Thyroid gland (tissue), 4 donors: Measurements from ENCODE around the gene NFIB. TPM values are rescaled to one million over a fixed set of nuclear protein-coding genes. Genes with fewer than 3 reads are reported as not detected.

Experiments used
- DNase-seq, 2 donors: peaks; one replicate each; pipeline ENCODE4 v3.0.0-alpha.2; 2019
- H3K27ac ChIP-seq, 3 donors: fragments of 200-600 bp; sonication (generic); 1 replicate in 2 of 3; 2 replicates in 1 of 3; pipeline ENCODE4 v1.5.1; 2016 to 2019; ENCODE audit warnings: mild to moderate bottlenecking in 1 of 3, moderate library complexity in 1 of 3
- H3K27me3 ChIP-seq: fragments of 200-600 bp; sonication (generic); one replicate; pipeline ENCODE4 v1.5.1; 2019
- H3K36me3 ChIP-seq, 2 donors: fragments of 200-600 bp; sonication (generic); one replicate each; pipeline ENCODE4 v1.5.1; 2016 to 2019
- H3K4me1 ChIP-seq, 2 donors: fragments of 200-600 bp; sonication (generic); one replicate each; pipeline ENCODE4 v1.5.1; 2017 to 2019
- H3K4me3 ChIP-seq, 3 donors: fragments of 200-600 bp; sonication (generic); replicated peaks in 1 of 3; 1 replicate in 2 of 3; 2 replicates in 1 of 3; pipeline ENCODE4 v1.5.1; 2016; ENCODE audit warnings: mild to moderate bottlenecking in 1 of 3
- H3K9me3 ChIP-seq: fragments of 200-600 bp; sonication (generic); one replicate; pipeline ENCODE4 v1.5.1; 2017
- POLR2A ChIP-seq, 2 donors: fragments of 450-650 bp; IDR thresholded peaks; one replicate each; pipeline ENCODE4 v1.6.1; 2017; ENCODE audit warnings: antibody characterized with exemption in 2 of 2, mild to moderate bottlenecking in 2 of 2, moderate library complexity in 1 of 2
- WGBS, 2 donors: methylation state at CpG; one replicate each; pipeline ENCODE4 v1.1.5; 2017; 5-methylcytosine and 5-hydroxymethylcytosine counted together
- intact Hi-C: fragments of 100-400 bp; cut with DNase I; formaldehyde crosslinking; loops from one replicate; pipeline ENCODE4 v1.15.1; 2023
- total RNA-seq, 4 donors: library from RNA; depleted of rRNA; stranded (reverse); fragments of >200 nt; gene quantifications; one replicate each; pipeline ENCODE4 v1.2.3, GENCODE V29; 2016
- TF ChIP-seq, protein P1 (sequence below), 6 experiments: fragments of 200-600 bp in 3 of 6; fragments of 450-650 bp in 3 of 6; sonication (generic) in 3 of 6; IDR thresholded peaks; one replicate each; pipeline ENCODE4 v1.5.1; 2016 to 2019; ENCODE audit warnings: antibody characterized with exemption in 6 of 6, mild to moderate bottlenecking in 2 of 6, inconsistent platforms in 1 of 6, moderate library complexity in 1 of 6

The NFIB gene
- total RNA-seq, 4 donors from 2014 or later: 57.9 to 144 (median 125) TPM

GRCh38 chr9:14156046-14156445 lies 157.9 kb downstream of the NFIB start:
- intact Hi-C loops: no loop called here
- Histone ChIP-seq H3K4me3 (no peak overlapping the region), H3K27me3 (no peaks in the 10 kb centered on the region), H3K27ac (no peak overlapping the region), H3K4me1 (peaks cover 0 to 9% of the 10 kb centered on the region in 2 donors), H3K9me3 (no peaks in the 10 kb centered on the region), H3K36me3 (no peaks in the 10 kb centered on the region)
- TF ChIP-seq POLR2A (IDR thresholded peaks at IDR 0.05): no peak
- TF ChIP-seq, protein P1, sequence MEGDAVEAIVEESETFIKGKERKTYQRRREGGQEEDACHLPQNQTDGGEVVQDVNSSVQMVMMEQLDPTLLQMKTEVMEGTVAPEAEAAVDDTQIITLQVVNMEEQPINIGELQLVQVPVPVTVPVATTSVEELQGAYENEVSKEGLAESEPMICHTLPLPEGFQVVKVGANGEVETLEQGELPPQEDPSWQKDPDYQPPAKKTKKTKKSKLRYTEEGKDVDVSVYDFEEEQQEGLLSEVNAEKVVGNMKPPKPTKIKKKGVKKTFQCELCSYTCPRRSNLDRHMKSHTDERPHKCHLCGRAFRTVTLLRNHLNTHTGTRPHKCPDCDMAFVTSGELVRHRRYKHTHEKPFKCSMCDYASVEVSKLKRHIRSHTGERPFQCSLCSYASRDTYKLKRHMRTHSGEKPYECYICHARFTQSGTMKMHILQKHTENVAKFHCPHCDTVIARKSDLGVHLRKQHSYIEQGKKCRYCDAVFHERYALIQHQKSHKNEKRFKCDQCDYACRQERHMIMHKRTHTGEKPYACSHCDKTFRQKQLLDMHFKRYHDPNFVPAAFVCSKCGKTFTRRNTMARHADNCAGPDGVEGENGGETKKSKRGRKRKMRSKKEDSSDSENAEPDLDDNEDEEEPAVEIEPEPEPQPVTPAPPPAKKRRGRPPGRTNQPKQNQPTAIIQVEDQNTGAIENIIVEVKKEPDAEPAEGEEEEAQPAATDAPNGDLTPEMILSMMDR (IDR thresholded peaks at IDR 0.05): no peak
- WGBS, 2 donors: 77 to 83% methylated on average over 6 of the region's 6 CpGs
- DNase-seq: no peak

- 26 to 59% methylated on average over 1 of the region's 1 CpG for WGBS, 2 donors
- Histone ChIP-seq H3K36me3 (no peaks in the 10 kb centered on the region), H3K27me3 (no peaks in the 10 kb centered on the region), H3K4me1 (peaks cover 0 to 9% of the 10 kb centered on the region in 2 donors), H3K4me3 (no peak overlapping the region), H3K27ac (no peak overlapping the region), H3K9me3 (no peaks in the 10 kb centered on the region)
- no peak for DNase-seq
- intact Hi-C loops: no loop called here
- no peak for TF ChIP-seq POLR2A (IDR thresholded peaks at IDR 0.05)
- TF ChIP-seq, protein P1 (IDR thresholded peaks at IDR 0.05): no peak
Measured at GRCh38 chr9:14155237-14155636, 158.7 kb downstream of the NFIB start.

- intact Hi-C loops: no loop called here
- H3K4me3 ChIP-seq: no peak overlapping the region
- no peaks in the 10 kb centered on the region for H3K9me3 ChIP-seq
- TF ChIP-seq, protein P1 (IDR thresholded peaks at IDR 0.05): no peak
- no peak for TF ChIP-seq POLR2A (IDR thresholded peaks at IDR 0.05)
- H3K27me3 ChIP-seq: no peaks in the 10 kb centered on the region
- DNase-seq: no peak
- H3K36me3 ChIP-seq: no peaks in the 10 kb centered on the region
- peaks cover 0 to 9% of the 10 kb centered on the region in 2 donors for H3K4me1 ChIP-seq
- 59 to 70% methylated on average over 3 of the region's 3 CpGs for WGBS, 2 donors
- H3K27ac ChIP-seq: no peak overlapping the region
Measured at GRCh38 chr9:14153310-14153720, 160.6 kb downstream of the NFIB start.

- peaks cover 0 to 9% of the 10 kb centered on the region in 2 donors for H3K4me1 ChIP-seq
- WGBS, 2 donors: 85 to 87% methylated on average over 3 of the region's 3 CpGs
- no peaks in the 10 kb centered on the region for H3K9me3 ChIP-seq
- H3K4me3 ChIP-seq: no peak overlapping the region
- H3K27ac ChIP-seq: no peak overlapping the region
- no peak for DNase-seq
- intact Hi-C loops: no loop called here
- TF ChIP-seq, protein P1 (IDR thresholded peaks at IDR 0.05): no peak
- no peak for TF ChIP-seq POLR2A (IDR thresholded peaks at IDR 0.05)
- H3K36me3 ChIP-seq: no peaks in the 10 kb centered on the region
- H3K27me3 ChIP-seq: no peaks in the 10 kb centered on the region
Measured at GRCh38 chr9:14151451-14151850, 162.5 kb downstream of the NFIB start.

DNA sequence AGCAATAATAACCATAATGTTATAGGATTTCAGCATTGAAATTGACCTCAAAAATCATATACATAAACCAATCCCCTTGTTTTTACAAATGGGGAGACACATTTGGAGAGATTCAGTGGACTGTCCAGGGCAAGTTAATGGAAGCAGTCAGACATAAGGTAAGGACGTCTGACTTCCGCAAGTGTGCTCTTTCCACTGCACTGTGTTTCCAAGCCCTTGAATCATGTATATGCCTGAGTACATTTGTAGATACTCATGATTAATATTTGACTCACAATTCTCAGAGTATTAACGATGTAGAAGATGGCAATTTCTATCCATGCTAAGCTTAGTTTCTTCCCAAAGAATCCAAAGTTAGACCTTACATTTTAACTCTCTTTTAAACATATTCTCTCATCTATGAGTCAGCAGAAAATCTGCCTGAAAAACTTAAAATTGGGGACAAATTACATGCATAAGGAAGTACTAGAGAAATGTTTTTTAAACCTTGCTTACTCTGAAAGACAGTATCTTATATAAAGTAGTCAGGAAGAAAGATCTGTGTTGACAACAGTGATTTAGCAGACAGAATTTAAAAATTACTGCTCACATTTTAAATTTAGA lies 165.3 kb downstream of the NFIB start:
- Histone ChIP-seq H3K27ac (no peak overlapping the region), H3K36me3 (no peaks in the 10 kb centered on the region), H3K4me1 (no peaks in the 10 kb centered on the region), H3K4me3 (no peak overlapping the region), H3K27me3 (no peaks in the 10 kb centered on the region), H3K9me3 (no peaks in the 10 kb centered on the region)
- intact Hi-C loops: no loop called here
- DNase-seq: no peak
- TF ChIP-seq, protein P1 (IDR thresholded peaks at IDR 0.05): no peak
- no peak for TF ChIP-seq POLR2A (IDR thresholded peaks at IDR 0.05)
- 91% methylated on average over 3 of the region's 3 CpGs for WGBS, 2 donors
